Activated CD8-positive, alpha-beta memory T cell treated with anti-CD3 and anti-CD28 coated beads, Interleukin-2, amount 50 U/mL, for 48 hours (primary cell): ENCODE measurements around the gene EPS8.

Source experiments
- DNase-seq: peaks from one replicate; pipeline ENCODE4 v3.0.0-alpha.2; 2020

Gene EPS8

DNA sequence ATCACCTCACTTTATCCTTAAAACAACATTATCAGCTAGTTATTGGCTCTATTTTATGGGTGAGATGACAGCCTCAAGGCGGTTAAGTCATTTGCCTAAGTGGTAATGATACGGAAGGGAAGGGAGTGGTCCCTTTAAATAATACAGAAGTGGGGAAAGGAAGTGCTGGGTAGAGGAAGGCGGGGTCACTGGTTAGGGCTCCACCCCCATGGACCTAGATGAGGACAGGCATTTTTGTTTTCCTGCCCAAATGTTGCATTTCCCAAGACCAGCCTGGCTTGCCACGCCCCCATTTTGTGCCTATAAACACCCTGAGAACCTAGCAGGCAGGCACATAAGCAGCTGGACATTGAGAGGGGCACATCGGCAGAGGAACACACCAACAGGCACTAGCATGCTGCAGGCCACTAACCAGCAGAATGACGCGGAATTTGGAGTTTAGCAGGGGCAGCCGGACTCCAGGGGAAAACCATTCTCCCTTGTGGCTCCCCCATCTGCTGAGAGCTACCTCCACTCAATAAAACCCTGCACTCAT is 100.9 kb downstream of the EPS8 start:
- no peak for DNase-seq

DNA sequence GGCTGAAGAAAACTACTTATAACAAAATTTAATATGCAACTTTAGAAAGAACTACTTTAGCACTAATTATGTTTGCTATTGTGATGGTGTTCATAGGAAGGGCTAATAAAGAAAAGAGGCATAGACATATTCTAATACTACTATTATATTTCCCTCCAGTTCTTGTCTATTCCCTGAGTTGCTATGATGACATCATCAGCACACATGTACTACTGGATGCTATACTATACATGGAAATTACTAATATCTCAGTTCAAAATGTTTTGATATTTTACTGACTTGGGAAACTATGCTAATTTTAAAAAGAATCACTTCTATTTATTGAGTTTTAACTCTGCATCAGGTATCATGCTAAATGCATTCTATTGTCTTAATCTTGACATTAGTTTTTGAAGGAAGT is 101.6 kb downstream of the EPS8 start:
- no peak for DNase-seq

DNA sequence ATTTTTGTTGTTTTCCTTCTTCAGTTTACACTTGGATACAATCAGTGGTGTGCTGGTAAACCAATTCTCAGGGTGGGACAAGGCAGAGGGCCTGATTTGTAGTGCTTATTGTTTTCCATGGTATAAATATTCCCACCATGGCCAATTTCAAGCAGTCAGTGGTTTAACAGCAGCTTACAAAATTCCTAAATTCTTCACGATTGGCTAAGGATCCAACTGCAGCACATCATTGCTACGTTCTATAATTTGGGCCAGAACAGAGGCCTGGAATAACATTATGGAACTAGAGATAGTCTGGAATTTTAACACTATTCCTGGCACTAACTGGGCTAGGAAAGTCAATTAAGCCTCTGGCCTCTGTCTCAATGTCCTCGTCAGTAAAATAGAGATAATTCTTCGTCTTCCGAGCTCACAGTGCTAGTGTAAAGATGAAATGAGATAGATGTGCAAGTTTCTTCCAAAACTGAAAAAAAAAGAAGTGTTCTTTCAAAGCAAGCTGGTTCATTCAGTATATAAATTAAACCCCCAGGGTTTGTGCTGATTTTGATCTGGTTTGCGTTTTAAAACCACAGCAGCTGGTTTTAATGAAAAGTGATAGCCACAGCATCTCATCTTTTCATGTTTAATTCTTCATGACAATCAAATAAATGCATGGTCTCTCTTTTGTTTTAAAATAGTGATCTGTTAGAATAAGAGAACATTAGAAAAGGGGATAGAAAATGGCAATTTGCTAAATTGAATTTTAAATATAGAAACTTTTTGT is 104.1 kb downstream of the EPS8 start:
- DNase-seq, result no peak

DNA sequence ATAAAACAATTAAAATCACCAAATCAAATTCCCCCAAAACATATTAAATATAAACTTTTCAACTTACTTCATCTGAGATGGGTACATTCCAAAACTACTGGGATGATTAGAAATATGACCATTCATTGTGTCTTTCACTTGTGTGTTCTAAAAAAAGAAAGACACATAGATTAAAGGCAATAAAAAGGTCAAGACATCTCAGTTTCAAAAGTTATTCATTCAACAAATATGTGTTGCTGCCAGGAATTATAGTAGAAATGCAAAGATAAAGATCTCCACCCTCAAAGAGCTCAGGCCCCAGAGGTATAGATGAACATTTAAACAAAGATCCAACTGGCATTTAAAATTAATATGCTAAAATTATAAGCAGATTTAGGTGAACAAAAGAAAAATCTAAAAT is 106.4 kb downstream of the EPS8 start:
- DNase-seq, result no peak

DNA sequence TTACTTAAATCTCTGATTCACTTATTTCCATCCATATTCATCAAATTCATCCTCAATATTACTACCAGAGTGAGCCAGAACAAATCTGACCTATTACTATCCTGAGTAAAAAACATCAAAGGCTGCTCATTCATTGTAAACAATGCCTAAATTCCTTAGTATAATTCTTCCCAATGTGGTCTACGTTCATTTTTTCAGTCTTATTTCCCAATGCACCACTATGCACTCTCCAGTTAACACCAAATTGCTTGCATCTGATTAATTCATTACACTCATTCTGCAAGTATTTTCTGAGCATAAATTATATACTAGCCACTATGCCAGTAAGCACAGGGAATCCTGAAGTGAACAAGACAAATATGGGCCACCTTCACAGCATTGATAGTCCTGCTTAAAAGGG is 110.0 kb downstream of the EPS8 start:
- no peak for DNase-seq

DNA sequence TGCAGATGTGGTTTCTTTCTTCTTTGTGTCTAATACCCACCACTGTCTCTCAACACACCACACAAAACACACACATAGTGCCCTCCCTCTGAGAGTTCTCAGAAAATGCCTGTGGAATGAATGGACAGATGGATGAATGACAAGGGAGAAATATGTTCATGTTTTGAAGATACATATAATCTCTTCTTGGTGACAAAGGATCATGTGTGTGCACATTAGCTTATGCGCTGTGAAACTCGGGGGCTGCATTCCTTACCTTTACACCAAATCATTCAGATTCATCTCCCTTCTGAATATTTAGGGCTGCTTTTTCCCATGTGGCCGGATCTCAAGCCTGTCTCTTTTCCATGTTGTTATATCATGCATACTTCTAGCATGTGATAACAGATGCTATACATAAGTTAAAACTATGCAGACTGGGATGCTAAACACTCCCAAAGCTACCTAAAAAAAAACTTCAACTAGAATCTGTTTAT is 111.4 kb downstream of the EPS8 start:
- no peak for DNase-seq

DNA sequence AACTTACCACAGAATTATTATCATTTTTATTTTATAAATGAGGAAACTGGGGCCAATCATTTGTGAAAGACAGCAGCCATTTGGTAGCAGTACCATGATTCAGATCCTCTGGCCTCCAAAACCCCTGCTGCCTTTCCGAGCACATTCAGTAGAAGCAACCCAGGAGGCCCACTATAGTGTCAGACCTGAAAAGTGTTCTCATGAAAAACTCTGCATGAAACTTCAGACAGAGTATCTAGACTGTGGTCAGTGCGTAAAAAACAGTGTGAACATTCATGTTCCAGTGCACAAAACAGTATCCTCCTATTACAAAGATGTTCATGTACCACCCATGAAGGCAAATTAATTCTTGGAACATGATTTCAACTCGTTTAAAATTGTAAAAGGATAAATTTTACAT is 112.0 kb downstream of the EPS8 start:
- DNase-seq, result no peak

DNA sequence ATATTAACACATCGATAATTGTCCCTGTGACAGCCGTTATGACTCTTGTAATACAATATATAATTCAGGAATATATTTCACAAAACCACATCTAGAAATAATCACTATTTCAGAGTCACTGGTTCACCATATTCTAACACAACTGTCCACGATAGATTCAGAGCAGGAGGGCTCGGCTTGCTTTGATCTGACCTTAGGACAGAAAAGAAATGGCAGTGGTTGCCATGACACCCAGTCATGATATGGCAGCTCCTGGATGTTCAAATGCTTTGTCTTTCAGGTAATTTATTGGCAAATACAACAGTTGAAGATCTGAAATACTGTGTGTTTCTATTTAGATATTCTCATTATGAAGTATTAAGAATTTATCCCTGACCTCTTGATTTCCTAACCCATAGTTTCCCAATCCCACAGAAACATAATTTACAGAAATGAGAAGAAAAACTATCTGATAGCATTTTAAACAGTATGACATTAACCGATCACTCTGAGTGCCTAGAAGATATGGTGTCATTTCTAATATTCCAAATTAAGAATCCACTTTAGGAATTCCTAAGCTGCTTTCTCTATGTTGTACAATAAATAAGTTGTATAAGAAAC is 116.4 kb downstream of the EPS8 start:
- DNase-seq, result no peak

DNA sequence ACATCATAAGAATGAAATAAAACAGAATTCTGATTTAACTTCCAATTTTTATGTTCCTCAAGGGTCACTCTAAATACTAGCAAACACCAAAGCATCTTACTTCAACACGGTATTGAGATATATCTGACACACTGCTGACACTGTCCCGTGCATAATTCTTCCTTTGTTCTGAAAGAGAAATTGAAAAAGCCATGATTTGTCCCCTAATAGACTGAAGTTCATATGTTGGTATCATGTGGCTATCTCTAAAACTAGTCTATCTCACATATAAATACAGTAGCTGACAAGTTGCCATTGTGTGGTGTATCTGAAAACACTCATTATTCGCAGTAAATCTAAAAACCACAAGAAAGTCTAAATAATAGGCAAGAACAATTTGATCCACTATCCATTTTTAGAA is 118.4 kb downstream of the EPS8 start:
- DNase-seq, result no peak

DNA sequence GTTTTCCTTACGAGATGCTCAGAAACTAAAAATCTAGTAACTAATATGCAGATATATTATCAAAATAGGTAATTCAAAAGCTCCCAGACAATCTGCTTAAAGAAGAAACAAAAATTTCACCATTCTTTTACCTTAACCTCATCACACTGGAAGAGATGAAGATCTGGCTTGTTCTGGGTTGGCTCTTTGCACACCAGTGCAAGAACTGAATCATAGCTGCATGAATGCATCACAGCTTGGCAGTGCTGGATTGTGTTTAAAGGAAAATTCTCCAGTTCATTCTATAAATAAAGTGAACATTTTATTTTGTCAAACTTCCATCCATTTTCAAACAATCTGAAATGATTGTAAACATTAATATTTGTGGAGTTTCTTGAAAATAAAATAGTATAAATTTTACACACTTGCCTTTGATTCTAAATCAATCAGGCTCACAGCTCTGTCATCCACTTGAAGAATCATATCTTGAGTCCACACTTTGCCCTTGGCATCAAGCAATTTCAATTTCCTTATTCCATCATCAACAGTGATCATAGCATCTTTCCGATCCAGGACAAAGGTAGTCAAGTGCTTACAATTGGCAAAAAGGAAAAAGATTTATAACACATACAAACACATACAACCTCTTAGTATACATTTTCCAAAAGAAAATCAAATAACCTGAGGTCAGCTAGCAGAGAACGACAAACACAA is 119.8 kb downstream of the EPS8 start:
- no peak for DNase-seq

DNA sequence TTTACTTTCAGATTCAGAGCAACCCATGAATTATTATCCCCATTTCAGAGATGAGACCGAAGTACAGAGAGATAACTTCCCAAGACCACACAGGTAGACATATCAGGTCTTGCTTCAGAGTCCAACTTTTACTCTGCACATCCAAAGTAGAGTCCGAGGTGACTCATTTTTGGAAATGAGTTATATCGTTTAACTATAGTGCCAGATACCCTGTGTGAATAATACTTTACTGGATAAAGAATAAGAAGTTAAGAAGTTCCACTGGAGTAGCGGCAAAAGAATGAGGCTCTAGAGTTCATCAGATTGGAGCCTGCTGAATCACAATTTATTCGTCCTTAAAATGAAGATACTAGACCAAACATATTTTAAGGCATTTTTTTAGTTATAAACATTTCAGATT is 124.7 kb downstream of the EPS8 start:
- no peak for DNase-seq

DNA sequence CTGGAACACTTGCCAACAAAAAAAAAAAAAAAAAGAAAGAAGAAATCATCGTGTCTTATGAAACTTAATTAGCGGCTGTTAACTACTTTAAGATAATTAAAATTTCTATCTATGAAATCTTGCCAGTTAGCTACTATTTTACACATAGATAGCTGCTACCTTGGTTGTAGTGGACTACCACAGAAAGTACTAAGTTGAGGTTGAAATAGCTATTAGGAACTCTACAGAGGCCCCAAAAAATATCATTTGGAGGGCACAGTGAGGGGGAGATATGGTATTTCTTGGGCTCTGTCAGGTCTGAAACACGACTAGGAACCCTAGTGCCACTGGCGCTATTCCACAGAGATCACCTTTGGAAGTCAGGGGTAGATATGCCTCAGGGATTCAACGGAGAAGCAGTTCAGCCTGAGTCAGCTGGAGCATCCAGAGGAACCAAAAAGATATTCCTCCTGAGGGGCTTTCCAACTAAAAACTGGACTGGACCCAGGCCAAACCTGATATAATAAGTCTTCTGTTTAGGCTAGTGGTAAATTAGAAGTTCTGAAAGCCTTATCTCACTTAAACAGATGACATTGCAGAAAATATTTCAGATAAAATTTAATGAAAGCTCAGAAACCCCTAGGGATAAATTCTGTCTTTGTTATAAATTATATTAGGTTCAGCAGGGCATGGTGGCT is 126.1 kb downstream of the EPS8 start:
- no peak for DNase-seq

DNA sequence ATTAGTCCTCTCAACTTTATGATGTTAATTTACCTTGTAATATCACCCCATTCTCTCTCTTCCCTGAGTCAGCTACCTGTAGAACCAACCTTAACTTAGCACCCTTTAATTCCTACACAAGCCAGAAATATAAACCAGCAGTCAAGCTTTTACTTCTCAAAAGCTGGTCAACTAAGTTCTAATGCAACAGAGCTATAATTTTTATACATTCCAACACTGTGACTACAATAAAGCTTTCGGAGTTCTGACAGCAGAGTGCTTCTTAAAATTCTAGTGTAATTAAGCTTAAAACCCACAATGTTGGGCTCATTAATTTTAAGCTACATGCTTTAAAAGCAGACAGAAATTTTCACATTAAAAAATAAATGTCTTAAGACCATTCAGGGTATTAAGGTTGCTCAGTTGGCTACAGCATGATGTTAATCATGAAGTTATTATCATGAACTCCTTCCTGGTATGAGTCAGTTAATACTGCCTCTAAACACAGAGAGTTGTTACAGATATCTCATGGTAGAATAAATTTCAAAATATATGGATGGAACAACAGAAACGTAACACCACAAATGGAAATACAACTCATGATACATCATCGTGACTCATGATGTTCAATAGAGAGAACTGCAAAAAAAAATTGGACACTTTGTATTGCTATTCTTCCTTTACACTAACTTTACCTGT is 126.7 kb downstream of the EPS8 start:
- no peak for DNase-seq

DNA sequence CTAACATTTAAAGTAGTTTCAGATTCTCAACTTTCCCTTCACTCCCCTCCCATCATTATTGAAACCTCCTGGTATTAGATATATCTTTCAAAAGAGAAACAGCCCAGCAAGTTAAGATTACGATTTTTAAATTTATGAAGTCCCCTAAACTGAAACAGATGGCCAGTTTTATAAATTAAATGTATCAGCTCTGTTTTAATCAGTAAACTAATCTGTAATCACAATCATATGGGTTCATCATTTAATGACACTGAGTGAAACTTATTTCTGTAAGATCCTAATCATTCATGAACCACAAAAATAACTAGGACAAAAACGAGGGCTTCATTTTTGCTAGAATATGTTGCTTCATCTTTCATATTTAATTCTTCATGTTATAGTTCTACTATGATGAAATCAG is 137.8 kb downstream of the EPS8 start:
- no peak for DNase-seq

DNA sequence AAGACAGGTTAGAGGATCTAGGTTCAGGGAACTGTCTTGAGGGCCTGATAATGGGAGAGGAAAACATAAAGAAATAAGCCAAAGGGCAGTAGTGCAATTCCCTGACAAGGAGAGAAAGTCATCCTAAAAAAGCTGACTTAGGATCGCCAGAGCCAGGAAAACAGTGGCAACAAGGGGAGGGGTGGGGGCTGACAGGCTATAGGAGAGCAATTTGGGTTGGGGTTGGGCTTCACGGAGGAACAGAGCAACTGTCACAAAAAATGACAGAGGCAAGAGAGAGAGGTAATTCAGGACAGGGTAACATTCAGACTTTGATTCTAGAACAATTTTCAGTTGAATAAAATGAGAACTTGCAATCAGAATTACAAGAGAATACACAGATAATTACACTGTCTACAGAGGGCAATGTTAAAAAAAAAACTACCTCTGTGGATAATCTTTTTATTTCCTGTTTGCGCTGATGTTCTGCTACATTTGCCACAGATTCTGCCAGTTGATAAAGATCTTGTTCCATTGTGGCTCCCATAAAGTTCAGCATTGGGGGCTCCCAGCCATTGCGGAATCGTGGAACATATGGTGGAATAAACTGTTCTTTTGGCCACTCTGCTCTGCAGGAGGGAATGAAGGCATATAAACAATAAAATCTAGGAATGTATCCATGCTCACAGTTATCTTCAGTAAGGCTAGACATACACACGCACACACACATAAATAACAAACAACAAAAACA is 138.6 kb downstream of the EPS8 start:
- DNase-seq, result no peak

DNA sequence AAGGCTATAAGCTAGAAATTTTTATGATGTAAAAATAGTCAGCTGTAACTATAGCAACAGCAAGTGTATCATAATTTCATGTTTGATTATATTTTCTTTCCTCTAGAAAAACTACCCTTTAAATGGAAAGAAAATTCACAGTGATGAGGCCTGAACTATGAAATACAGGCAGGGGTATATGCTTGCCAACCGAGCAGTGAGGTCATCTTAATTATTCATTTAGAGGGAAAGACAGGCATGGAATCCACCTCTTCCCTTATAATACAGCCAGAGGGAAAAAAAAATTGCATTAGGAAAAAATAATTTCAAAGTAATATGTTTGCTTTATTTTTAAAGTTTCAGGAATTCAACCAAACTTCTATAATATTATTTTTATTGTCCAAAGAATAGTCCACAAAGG is 139.8 kb downstream of the EPS8 start:
- no peak for DNase-seq

DNA sequence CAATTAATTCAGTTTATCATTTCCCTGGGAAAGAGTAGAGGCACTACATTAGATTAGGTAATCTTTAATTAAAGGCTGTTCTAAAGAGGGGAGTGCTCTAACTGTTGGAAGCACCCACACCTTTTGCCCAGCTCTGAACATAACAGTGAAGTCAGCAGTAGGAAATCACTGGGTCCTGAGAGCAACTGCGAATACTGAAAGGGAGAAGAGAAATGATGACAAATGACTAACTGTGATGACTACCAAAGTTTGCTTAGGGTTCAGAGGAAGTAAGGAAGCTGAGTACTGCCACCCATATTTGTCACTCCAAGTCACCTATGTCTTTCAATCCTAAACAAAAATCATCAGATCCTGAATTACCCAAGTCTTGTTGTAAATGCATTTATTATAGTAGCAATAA is 140.6 kb downstream of the EPS8 start:
- no peak for DNase-seq

DNA sequence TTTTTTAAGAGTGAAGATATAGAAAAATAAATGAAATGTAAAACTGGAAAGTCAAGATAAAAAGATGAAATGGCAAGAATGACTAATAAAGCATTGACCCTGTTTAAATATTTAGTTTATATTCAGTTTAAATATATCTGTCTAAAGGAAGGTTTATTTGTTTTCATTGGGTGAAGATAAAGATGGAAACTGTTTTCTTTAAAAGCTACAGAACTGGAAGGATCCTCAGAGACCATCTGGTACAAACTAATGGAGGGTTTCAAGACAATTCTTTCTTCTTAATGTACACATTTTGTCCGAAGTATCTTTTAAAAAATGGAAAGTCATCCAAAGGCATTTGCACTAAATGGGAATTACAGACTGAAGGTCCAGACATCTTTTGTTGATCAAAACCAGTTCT is 142.6 kb downstream of the EPS8 start:
- DNase-seq, result no peak

DNA sequence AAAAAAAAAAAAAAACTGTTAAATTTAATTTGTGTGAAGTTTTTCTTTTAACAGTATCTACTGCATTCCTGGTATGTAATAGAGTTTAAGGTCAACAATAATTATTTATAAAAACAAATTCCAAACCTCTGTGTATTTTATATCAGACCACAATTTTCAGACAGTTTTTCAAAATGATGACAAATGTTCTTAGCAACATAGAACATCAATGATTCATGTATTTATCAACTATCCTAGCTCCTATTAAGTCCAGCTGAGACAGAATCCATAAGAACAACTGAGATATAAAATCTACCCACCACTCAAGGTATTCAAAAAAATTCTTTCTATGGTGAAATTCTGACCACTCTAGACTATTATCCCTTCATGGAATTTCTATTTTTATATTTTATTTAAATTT is 144.5 kb downstream of the EPS8 start:
- DNase-seq, result no peak

DNA sequence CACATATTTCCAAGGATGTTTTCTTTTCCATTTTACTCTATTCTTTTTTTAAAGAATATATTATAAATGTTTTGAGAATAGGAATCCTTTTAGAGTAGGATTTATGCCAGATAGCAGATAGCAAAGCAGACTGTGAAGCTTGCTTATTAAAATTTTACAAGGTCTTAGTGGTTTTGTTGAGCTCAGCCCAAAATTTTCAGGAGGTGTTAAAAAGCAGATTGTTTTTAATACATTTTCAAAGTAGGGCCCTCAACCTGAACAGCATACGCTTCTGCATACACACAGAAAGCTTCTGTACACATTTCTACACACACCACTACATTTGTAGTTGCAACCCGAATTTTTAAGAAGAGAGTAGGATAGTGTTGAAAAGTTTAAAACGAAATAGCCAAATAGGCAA is 151.0 kb downstream of the EPS8 start:
- no peak for DNase-seq

DNA sequence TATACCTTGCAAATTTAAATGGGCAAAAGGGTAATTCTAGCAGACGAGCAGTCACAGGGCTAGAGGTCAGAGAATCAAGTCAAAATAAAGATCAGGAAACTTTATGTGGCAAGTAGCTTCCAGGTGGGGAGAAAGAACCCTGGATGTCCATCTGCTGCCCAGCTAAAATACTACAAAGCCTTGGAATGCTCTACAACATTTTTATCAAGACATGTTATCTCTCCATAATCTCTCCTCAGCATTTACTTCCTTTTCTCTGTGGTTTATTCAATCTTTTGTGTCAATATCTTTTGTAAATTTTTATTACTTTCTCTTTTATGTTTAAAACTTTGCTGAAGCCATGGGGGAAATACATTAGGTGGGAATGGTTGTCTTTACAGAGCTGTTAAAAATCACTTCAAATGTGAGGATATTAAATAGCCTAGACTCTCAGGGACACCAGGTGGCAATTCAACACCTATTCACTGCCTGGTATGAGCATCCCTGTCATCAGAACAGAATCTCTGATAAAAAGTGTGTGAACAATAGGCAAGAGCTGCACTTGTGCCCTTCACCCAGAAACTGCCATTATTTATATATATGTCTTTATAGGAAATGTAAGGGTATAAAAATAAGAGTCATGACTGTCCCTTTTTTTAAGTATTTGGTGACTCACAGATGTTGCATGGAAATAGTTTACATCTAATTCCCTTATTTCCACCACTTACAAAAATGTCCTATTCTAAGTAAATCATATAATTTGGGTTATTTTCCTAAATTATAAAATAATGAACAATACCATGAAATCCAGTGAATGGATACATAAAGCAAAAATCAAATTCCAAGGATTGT is 152.9 kb downstream of the EPS8 start:
- no peak for DNase-seq
